Loucy (cell line): Measurements from ENCODE around the gene LINS1.

ENCODE experiments used
- CTCF ChIP-seq: fragments of 200-600 bp; sonication (generic); conservative IDR thresholded peaks from 2 replicates; pipeline ENCODE4 v1.5.1; 2014; ENCODE audit warnings: mild to moderate bottlenecking, antibody characterized with exemption, low read length
- EZH2phosphoT487 ChIP-seq: fragments of 200-600 bp; IDR thresholded peaks from 2 replicates; pipeline ENCODE4 v1.6.1; 2018; ENCODE audit warnings: antibody characterized with exemption, mild to moderate bottlenecking, moderate library complexity, borderline replicate concordance

GRCh38 chr15:100526027-100526481 lies 75.9 kb downstream of the LINS1 start:
- TF ChIP-seq CTCF (no peak; the same call in 1 of the 2 replicates), EZH2phosphoT487 (no peak)
